Epithelial cell of esophagus (primary cell): ENCODE results near the gene IBSP.

Source experiments
- DNase-seq: peaks from one replicate; pipeline ENCODE4 v3.0.0; 2010; ENCODE audit warnings: low read depth
- H3K4me3 ChIP-seq: 2 replicates; pipeline ENCODE4 v1.5.1; 2011; ENCODE audit warnings: mild to moderate bottlenecking, low read length, control low read depth
- TF ChIP-seq, protein P1 (sequence below): IDR thresholded peaks from 2 replicates; pipeline ENCODE4 v1.5.1; 2011; ENCODE audit warnings: low read depth, mild to moderate bottlenecking, low read length, control low read depth, inconsistent platforms; ENCODE audit not compliant: insufficient read depth; ENCODE audit errors: missing control alignments

IBSP gene

DNA sequence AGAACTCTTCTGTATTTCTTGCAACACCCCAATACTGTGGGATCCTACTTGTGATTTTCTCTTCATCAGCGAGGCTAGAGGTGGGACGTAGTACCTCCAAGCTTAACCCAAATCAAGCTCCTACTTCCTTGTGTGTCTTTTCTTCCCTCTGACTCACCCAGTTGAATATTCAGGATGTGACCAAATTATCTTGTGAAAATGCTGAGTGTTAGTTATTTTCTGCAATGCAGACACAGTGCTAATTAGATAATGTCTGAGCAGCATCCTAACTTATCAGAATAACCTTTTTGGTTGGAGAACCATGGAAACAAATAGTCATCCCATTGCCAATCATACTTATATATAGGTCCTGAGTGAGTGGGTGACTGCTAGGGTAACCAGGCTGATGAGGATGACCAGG is 35.8 kb downstream of the IBSP start:
- TF ChIP-seq, protein P1, sequence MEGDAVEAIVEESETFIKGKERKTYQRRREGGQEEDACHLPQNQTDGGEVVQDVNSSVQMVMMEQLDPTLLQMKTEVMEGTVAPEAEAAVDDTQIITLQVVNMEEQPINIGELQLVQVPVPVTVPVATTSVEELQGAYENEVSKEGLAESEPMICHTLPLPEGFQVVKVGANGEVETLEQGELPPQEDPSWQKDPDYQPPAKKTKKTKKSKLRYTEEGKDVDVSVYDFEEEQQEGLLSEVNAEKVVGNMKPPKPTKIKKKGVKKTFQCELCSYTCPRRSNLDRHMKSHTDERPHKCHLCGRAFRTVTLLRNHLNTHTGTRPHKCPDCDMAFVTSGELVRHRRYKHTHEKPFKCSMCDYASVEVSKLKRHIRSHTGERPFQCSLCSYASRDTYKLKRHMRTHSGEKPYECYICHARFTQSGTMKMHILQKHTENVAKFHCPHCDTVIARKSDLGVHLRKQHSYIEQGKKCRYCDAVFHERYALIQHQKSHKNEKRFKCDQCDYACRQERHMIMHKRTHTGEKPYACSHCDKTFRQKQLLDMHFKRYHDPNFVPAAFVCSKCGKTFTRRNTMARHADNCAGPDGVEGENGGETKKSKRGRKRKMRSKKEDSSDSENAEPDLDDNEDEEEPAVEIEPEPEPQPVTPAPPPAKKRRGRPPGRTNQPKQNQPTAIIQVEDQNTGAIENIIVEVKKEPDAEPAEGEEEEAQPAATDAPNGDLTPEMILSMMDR: no peak
- H3K4me3 ChIP-seq: no peak overlapping the region
- peak; percentile 48 for DNase-seq

DNA sequence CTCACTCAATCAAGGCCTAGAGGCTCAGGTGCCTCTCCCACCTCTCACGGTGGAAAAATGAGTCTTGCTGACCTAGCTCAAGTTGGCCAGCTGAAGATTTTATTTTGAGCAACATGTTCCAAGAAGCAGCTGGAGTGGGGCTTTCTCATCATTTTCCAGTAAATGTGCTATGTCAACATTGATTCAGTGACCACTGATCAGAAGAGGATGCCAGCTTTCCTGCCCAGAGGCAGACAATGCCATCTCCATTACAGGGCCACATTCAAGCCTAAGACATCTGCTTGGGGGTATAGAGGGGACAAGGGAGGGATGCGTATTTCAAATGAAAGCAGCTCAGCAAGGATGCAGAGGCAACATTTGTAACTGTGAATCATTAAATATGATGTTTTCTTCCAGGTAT is 36.4 kb downstream of the IBSP start:
- H3K4me3 ChIP-seq: no peak overlapping the region
- DNase-seq: no peak
- TF ChIP-seq, protein P1: no peak

DNA sequence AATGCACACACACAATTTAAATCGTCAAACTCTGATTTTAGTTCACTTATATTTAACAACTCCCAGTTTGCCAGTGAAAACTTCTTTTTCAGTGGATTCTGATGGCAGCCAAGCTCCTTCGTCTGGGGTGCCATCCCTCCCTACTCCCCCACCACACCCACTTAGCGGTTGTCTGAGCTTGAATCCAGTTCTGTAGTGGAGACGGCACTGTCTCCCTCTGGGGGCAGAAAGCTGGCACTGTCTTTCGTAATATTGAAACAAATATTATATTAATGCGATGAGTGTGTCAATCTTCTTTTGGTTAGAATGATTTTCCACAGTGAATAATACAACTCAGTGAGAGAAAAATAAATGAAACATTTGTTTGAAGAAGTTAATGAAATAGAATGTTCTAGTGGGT is 38.9 kb downstream of the IBSP start:
- H3K4me3 ChIP-seq: no peak overlapping the region
- TF ChIP-seq, protein P1: peak; percentile 58
- DNase-seq: peak; percentile 40

DNA sequence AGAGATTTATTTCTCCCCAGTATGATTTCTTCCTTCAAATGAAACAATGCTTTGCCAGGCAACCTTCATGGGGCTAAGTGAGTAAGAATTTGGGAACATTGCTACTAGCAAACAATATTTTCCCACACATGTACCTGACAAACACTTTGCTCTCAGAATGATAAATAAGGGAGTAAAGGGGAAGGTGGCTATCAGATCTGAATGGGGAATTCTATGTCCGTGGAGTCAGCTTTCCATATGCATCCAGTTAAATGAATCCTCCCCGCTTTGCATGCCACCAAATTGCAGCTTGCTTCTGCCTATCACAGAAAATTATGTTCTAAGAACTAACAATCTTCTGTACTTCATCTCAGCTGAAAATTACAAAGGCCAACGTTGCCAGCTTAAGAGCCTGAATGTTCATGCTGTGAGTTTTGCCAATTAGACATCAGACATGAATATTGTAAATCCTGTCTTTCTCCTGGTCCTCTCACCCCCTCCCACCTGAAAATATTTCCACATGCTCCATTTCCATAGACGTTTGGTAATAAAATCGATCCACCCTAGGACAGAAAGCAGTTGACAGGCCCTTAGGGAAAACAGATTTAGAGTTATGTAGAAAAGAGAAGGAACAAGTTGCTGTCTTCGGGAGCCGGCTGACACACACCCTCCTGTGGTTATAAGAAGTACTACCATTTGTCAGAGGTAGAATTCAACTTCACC is 39.7 kb downstream of the IBSP start:
- peak; percentile 56 for DNase-seq
- TF ChIP-seq, protein P1: peak; percentile 84
- no peak overlapping the region for H3K4me3 ChIP-seq

DNA sequence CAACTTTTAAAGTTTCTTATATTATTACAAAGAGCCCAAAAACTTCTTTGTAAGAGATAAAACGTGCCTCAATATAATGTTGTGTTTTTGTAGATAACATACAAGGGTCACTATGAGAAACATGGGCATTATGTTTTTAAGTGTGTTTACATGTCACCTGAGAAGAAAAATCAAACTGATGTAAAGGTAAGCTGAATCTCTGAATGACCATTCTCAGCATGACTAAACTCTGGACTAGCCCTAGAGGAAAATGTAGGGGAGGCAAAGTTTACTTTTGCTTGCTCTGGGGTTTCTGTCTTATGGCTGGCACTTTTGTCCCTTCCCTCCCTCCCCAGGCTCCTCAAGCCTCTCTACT is 40.2 kb downstream of the IBSP start:
- no peak overlapping the region for H3K4me3 ChIP-seq
- DNase-seq: no peak
- TF ChIP-seq, protein P1: no peak

DNA sequence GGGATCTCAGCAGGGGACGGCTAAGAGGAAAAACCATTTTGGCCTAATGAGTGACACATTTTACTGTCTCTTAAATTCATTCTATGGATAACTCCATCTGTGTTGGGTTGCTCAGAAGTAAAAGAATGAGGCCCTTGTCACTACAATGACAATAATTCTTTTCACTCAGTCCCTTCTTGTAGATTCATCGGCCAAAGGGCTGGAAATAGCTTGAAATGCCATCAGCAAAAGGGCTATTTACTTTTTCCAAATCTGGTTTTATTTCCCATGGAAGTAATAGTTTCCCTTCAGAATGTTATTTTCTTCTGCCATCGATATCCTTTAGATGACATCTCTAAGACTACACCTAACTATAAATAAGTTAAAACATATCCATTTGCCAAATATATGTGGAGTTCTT is 40.8 kb downstream of the IBSP start:
- no peak for DNase-seq
- TF ChIP-seq, protein P1: no peak
- H3K4me3 ChIP-seq: no peak overlapping the region

DNA sequence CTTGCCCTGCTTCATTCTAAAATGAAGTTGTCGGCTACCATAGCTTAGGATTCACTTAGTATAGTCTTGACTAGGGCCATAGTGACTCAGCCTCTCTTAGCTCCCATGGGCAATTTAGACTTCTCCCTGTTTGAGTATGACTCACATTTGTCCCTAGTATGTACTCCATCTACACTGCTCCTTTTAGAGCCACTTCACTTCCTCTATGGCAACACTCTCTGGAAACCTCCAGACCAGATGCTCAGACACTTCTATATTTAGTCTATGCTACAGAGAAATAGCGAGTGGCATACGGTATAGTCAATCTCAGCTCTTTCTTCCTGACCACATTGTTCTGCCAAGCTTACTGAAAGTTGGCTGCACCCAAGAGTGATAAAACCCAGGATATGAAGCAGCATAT is 44.6 kb downstream of the IBSP start:
- peak; percentile 86 for DNase-seq
- H3K4me3 ChIP-seq: no peak overlapping the region
- TF ChIP-seq, protein P1: no peak
